IMR-90 (cell line): ENCODE results near the gene ANKRD18B. TPM values are rescaled to one million over a fixed set of nuclear protein-coding genes. Genes with fewer than 3 reads are reported as not detected.
"Not testable (repeated sequence)": the region's sequence is repeated elsewhere in the genome, so short reads cannot be mapped to it uniquely, and the experiment has no call there.

Experiments
- ATAC-seq: fragments of 200-7000 bp; cut with Tn5 transposase; 2 replicates; pipeline ENCODE4 v1.9.1; 2020; ENCODE audit warnings: low read depth, mild to moderate bottlenecking, moderate library complexity
- BruUV-seq: library from RNA; stranded (reverse); fragments of 400-500 nt; replicated peaks from 2 replicates; lab custom pipeline; 2021; lab: Mats Ljungman, UMichigan
- CTCF ChIA-PET: fragments of 300-600 bp; formaldehyde crosslinking; extraction: SDS; loops from one replicate; lab custom pipeline; 2021; ENCODE audit warnings: antibody characterized with exemption; lab: Yijun Ruan, JAX
- POLR2A ChIA-PET: fragments of 300-600 bp; sonication (Branson Sonifier 250); formaldehyde crosslinking; loops from one replicate; lab custom pipeline; 2022; ENCODE audit warnings: antibody characterized with exemption; ENCODE audit not compliant: unreplicated experiment; lab: Charles Lee
- DNase-seq: peaks from one replicate; pipeline ENCODE4 v3.0.0; 2013
- H2AFZ ChIP-seq: replicated peaks from 2 replicates; pipeline ENCODE3; 2013; ENCODE audit warnings: low read length, mild to moderate bottlenecking; ENCODE audit not compliant: poor library complexity
- H2AK5ac ChIP-seq: 2 replicates; pipeline ENCODE4 v1.6.1; 2013; ENCODE audit warnings: low read depth, low read length, inconsistent platforms
- H2AK9ac ChIP-seq: replicated peaks from 2 replicates; pipeline ENCODE3; 2013; ENCODE audit warnings: mild to moderate bottlenecking, low read depth, low read length, moderate library complexity; ENCODE audit not compliant: poor library complexity
- H2BK120ac ChIP-seq: 2 replicates; pipeline ENCODE4 v1.6.1; 2013; ENCODE audit warnings: low read depth, low read length, inconsistent platforms
- H2BK15ac ChIP-seq: 3 replicates; pipeline ENCODE4 v1.6.1; 2013; ENCODE audit warnings: low read depth, low read length, inconsistent platforms
- H2BK20ac ChIP-seq: 2 replicates; pipeline ENCODE4 v1.6.1; 2013; ENCODE audit warnings: low read depth, mild to moderate bottlenecking, inconsistent platforms, low read length, moderate library complexity
- H2BK5ac ChIP-seq: 2 replicates; pipeline ENCODE4 v1.6.1; 2013; ENCODE audit warnings: mild to moderate bottlenecking, low read depth, low read length, inconsistent platforms; ENCODE audit not compliant: poor library complexity, severe bottlenecking
- H3K14ac ChIP-seq: replicated peaks from 2 replicates; pipeline ENCODE4 v1.6.1; 2013; ENCODE audit warnings: low read depth, low read length, inconsistent platforms
- H3K18ac ChIP-seq: 2 replicates; pipeline ENCODE4 v1.6.1; 2013; ENCODE audit warnings: low read depth, low read length, control low read depth
- H3K23ac ChIP-seq: 2 replicates; pipeline ENCODE4 v1.6.1; 2013; ENCODE audit warnings: low read depth, low read length, inconsistent platforms
- H3K27ac ChIP-seq: 2 replicates; pipeline ENCODE4 v1.5.1; 2013; ENCODE audit warnings: mild to moderate bottlenecking, control low read depth, low read length; ENCODE audit not compliant: insufficient read depth
- H3K27me3 ChIP-seq: 2 replicates; pipeline ENCODE4 v1.6.1; 2013; ENCODE audit warnings: low read length; ENCODE audit not compliant: control insufficient read depth, insufficient read depth
- H3K36me3 ChIP-seq: 2 replicates; pipeline ENCODE4 v1.6.1; 2013; ENCODE audit warnings: low read length, mixed read lengths; ENCODE audit not compliant: control insufficient read depth, insufficient read depth
- H3K4ac ChIP-seq: 2 replicates; pipeline ENCODE4 v1.6.1; 2013; ENCODE audit warnings: low read depth, low read length, inconsistent platforms
- H3K4me1 ChIP-seq: 2 replicates; pipeline ENCODE4 v1.6.1; 2013; ENCODE audit warnings: low read length, mixed read lengths; ENCODE audit not compliant: control insufficient read depth, insufficient read depth
- H3K4me2 ChIP-seq: 2 replicates; pipeline ENCODE4 v1.6.1; 2013; ENCODE audit warnings: low read depth, mild to moderate bottlenecking, control low read depth, low read length, moderate library complexity
- H3K4me3 ChIP-seq: 2 replicates; pipeline ENCODE4 v1.5.1; 2013; ENCODE audit warnings: low read depth, mild to moderate bottlenecking, control low read depth, low read length, moderate library complexity; ENCODE audit not compliant: insufficient read depth
- H3K56ac ChIP-seq: 2 replicates; pipeline ENCODE4 v1.6.1; 2013; ENCODE audit warnings: low read length, inconsistent platforms; ENCODE audit not compliant: insufficient read depth; ENCODE audit errors: extremely low read depth
- H3K79me1 ChIP-seq, 2 experiments: 2 replicates each; pipeline ENCODE4 v1.6.1; 2013; ENCODE audit warnings: low read length in 2 of 2, inconsistent platforms in 1 of 2, low read depth in 1 of 2
- H3K9ac ChIP-seq: 2 replicates; pipeline ENCODE4 v1.6.1; 2013; ENCODE audit warnings: low read depth, low read length, control low read depth
- H3K9me1 ChIP-seq: 2 replicates; pipeline ENCODE4 v1.6.1; 2013; ENCODE audit warnings: low read length, inconsistent platforms; ENCODE audit not compliant: insufficient read depth
- H3K9me3 ChIP-seq: 2 replicates; pipeline ENCODE4 v1.6.1; 2013; ENCODE audit warnings: low read length; ENCODE audit not compliant: control insufficient read depth, insufficient read depth
- H4K20me1 ChIP-seq: 2 replicates; pipeline ENCODE4 v1.6.1; 2013; ENCODE audit warnings: low read length, inconsistent platforms; ENCODE audit not compliant: insufficient read depth
- H4K5ac ChIP-seq: 2 replicates; pipeline ENCODE4 v1.6.1; 2013; ENCODE audit warnings: mild to moderate bottlenecking, low read depth, low read length, control low read depth
- H4K8ac ChIP-seq, 2 experiments: 2 replicates each; pipeline ENCODE4 v1.6.1; 2013; ENCODE audit warnings: low read depth in 2 of 2, low read length in 2 of 2, control low read depth in 1 of 2, inconsistent platforms in 1 of 2
- H4K91ac ChIP-seq: 2 replicates; pipeline ENCODE4 v1.6.1; 2013; ENCODE audit warnings: low read depth, low read length, inconsistent platforms; ENCODE audit not compliant: insufficient read depth
- CEBPB ChIP-seq: IDR thresholded peaks from 2 replicates; pipeline ENCODE4 v1.6.1; 2012; ENCODE audit warnings: low read depth, low read length, improper control_type of control experiment
- WGBS, 2 experiments: methylation state at CpG; one replicate each; pipeline versions ENCODE4 v1.1.5 to v1.1.7; 2013; ENCODE audit warnings: missing lambda C conversion rate in 2 of 2; ENCODE audit not compliant: insufficient read length in 1 of 2; ENCODE audit errors: extremely low coverage in 2 of 2; 5-methylcytosine and 5-hydroxymethylcytosine counted together
- dilution Hi-C: fragments of 300-500 bp; cut with HindIII; formaldehyde crosslinking; loops from one replicate; pipeline ENCODE4 v1.14.3; 2018; ENCODE audit warnings: low sequenced_read_pairs; ENCODE audit not compliant: unreplicated experiment
- in situ Hi-C: fragments of 300-500 bp; cut with MboI; formaldehyde crosslinking; loops from 3 replicates; pipeline ENCODE4 v1.14.3; 2019; ENCODE audit warnings: low sequenced_read_pairs, inconsistent platforms, mixed read lengths
- intact Hi-C: fragments of 100-400 bp; cut with micrococcal nuclease; formaldehyde crosslinking; loops from 2 replicates; pipeline ENCODE4 v1.10.0; 2022
- polyA plus RNA-seq, 3 experiments: library from polyadenylated mRNA; depleted of rRNA; stranded (reverse); fragments of >200 nt; gene quantifications; 2 replicates each; pipeline ENCODE4 v1.2.3, GENCODE V29; 2012; ENCODE audit warnings: low replicate concordance in 1 of 3
- total RNA-seq: library from RNA; depleted of rRNA; stranded (reverse); fragments of >200 nt; gene quantifications from 2 replicates; pipeline ENCODE4 v1.2.3, GENCODE V29; 2012

ANKRD18B gene
- total and polyA plus RNA-seq, 2 of the 4 experiments (the other 2 are of a cell fraction), result 7.1 to 13.4 TPM

GRCh38 chr9:33562196-33562595 lies 38.1 kb downstream of the ANKRD18B start:
- H3K56ac ChIP-seq, in situ Hi-C loops, POLR2A ChIA-PET, H3K4me3 ChIP-seq, H3K4me1 ChIP-seq, H2AK5ac ChIP-seq, CTCF ChIA-PET, H3K4me2 ChIP-seq, H3K9me1 ChIP-seq, H3K27me3 ChIP-seq, intact Hi-C loops, H3K18ac ChIP-seq, H3K79me1 ChIP-seq, H2AFZ ChIP-seq, H2BK15ac ChIP-seq, H4K91ac ChIP-seq, BruUV-seq, H2BK120ac ChIP-seq, H3K4ac ChIP-seq, H3K14ac ChIP-seq, H2BK20ac ChIP-seq, H3K27ac ChIP-seq, H2AK9ac ChIP-seq, H3K36me3 ChIP-seq, dilution Hi-C loops, H3K23ac ChIP-seq, H3K9ac ChIP-seq, ATAC-seq, H4K8ac ChIP-seq, H3K9me3 ChIP-seq, H4K20me1 ChIP-seq, H2BK5ac ChIP-seq, H4K5ac ChIP-seq: not testable (repeated sequence)
- 0 out of 2 replicates have a peak, but pooled peaks have one; percentile 5 for TF ChIP-seq CEBPB
- DNase-seq, result peak; percentile 66
- no CpG with 5 or more reads among the region's 1 CpG for WGBS, 2 experiments

- H2AK9ac ChIP-seq, H2AK5ac ChIP-seq, H4K20me1 ChIP-seq, H3K9me3 ChIP-seq, H4K5ac ChIP-seq, in situ Hi-C loops, H4K91ac ChIP-seq, H3K4ac ChIP-seq, H3K27ac ChIP-seq, H3K14ac ChIP-seq, ATAC-seq, DNase-seq, H2AFZ ChIP-seq, H3K9ac ChIP-seq, H3K27me3 ChIP-seq, H3K4me2 ChIP-seq, CTCF ChIA-PET, intact Hi-C loops, H3K4me1 ChIP-seq, dilution Hi-C loops, H2BK20ac ChIP-seq, BruUV-seq, POLR2A ChIA-PET, H3K18ac ChIP-seq, H3K56ac ChIP-seq, H3K9me1 ChIP-seq, H2BK5ac ChIP-seq, H3K4me3 ChIP-seq, H3K36me3 ChIP-seq, H3K23ac ChIP-seq, H3K79me1 ChIP-seq, H4K8ac ChIP-seq, H2BK120ac ChIP-seq, H2BK15ac ChIP-seq: not testable (repeated sequence)
Observed at GRCh38 chr9:33567776-33568175, 43.7 kb downstream of the ANKRD18B start.
